Measurements from ENCODE around the gene GPER1. TPM values are rescaled to one million over a fixed set of nuclear protein-coding genes. Genes with fewer than 3 reads are reported as not detected.

Gene GPER1
- polyA plus RNA-seq, 6 donors from 2014 or later = 0.40 to 0.88 (median 0.65) TPM; not detected in 3

DNA sequence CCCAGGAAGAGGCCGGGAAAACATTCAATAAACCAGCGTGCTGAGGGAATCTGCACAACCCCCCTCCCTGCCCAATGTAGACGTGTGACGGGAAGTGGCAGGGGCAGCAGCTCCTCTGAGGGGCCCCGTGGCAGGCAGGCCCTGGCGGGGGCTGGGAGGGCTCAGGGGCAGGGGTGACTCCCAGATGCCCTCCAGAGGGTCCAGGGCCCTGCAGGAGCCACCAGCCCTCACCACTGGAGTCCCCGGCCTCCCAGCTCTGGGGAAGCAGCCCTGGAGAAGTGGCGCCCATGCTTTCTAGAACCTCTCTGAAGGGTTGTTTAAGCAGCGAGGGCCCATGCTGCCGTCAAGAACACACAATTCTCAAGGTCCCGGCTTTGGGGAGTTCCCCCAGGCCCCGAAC lies 8.4 kb upstream of the GPER1 start:
- Mint-ChIP-seq H3K27ac (no peak overlapping the region), H3K36me3 (no peaks in the 10 kb centered on the region), H3K4me1 (peaks cover 4 to 14% (median 4%) of the 10 kb centered on the region in 3 donors), H3K27me3 (peaks cover 0 to 13% (median 0%) of the 10 kb centered on the region in 3 donors), H3K4me3 (no peak overlapping the region), H3K9me3 (no peaks in the 10 kb centered on the region)
- DNase-seq (no peak), ATAC-seq (ENCODE audit: low read depth in 2 of 2) (no peak)

DNA sequence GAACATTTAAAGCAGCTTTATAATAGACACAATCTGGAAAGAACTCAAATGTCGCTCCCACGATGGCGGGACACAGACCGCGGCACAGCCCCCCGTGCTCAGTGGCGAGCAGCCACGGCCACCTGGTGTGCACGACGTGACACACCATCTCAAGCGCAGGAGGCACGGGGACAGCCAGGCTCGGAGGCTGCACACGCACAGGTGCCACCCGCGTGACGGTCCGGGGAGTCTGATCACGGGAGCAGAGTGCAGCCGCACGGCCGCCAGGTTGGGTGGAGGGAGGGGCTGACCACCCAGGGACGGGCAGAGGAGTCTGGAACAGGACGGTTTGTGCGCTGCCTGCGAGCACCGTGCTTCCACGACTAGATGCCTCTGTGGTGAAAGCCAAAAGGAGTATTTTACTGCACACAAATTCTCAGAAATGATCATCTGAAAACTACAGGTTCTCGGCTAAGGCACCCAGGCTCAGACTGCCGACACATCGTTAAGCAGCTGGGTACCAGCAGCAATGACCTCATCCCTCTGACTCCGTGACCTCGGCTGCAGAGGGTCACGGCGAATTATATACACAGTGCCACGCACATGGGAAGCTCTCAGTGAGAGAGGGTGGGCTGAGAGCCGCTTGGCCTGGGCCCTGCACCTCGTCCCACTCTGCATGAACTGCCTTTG lies 7.5 kb upstream of the GPER1 start:
- H3K36me3 Mint-ChIP-seq = no peaks in the 10 kb centered on the region
- DNase-seq = no peak
- peaks cover 8 to 18% (median 12%) of the 10 kb centered on the region in 3 donors for H3K4me1 Mint-ChIP-seq
- H3K27me3 Mint-ChIP-seq = peaks cover 0 to 13% (median 0%) of the 10 kb centered on the region in 3 donors
- H3K9me3 Mint-ChIP-seq = no peaks in the 10 kb centered on the region
- no peak for ATAC-seq (ENCODE audit: low read depth in 2 of 2)
- H3K27ac Mint-ChIP-seq = no peak overlapping the region
- H3K4me3 Mint-ChIP-seq = no peak overlapping the region

DNA sequence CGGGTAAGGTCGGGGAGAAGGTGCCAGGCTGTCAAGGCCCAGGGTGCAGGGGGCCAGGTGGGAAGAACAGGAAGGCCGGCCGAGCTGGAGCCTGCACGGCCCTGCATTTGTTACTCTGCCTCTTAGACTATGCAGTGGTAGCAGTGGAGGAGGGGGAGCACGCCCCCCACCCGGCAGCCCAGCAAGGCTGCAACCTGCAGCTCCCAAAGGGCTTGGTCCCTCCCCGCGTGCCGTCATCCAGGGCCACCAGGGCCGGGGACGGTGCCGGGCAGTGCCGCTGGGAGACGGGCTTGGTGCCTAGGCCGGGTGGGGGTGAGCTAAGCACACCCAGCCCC lies 7.0 kb upstream of the GPER1 start:
- Mint-ChIP-seq H3K27ac (no peak overlapping the region), H3K27me3 (peaks cover 0 to 13% (median 0%) of the 10 kb centered on the region in 3 donors), H3K36me3 (no peaks in the 10 kb centered on the region), H3K4me3 (no peak overlapping the region), H3K4me1 (peaks cover 8 to 18% (median 16%) of the 10 kb centered on the region in 3 donors), H3K9me3 (no peaks in the 10 kb centered on the region)
- ATAC-seq (ENCODE audit: low read depth in 2 of 2) (no peak), DNase-seq (no peak)

DNA sequence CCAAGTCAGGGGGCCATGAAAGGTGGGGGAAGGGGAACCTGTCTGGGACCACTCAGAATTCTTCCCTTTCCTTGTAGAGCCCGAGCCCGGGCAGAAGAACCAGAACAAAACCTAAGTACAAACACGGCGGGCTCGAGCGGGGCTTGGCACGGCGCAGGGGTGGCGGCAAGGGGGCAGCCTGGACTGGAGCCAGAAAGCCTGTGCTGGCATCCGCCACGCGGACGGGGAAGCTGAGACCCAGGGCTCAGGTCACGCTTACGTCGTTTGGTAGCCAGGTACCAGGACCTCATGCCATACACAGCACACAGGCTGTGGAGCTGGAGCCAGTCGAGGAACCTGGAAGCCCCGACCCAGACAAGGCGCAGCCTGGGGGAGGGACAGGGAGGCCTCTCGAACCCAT lies 6.6 kb upstream of the GPER1 start:
- Mint-ChIP-seq H3K9me3 (no peaks in the 10 kb centered on the region), H3K27me3 (peaks cover 0 to 13% (median 0%) of the 10 kb centered on the region in 3 donors), H3K4me3 (no peak overlapping the region), H3K36me3 (no peaks in the 10 kb centered on the region), H3K4me1 (peaks cover 8 to 21% (median 18%) of the 10 kb centered on the region in 3 donors), H3K27ac (no peak overlapping the region)
- DNase-seq = no peak
- ATAC-seq (ENCODE audit: low read depth in 2 of 2) = no peak

DNA sequence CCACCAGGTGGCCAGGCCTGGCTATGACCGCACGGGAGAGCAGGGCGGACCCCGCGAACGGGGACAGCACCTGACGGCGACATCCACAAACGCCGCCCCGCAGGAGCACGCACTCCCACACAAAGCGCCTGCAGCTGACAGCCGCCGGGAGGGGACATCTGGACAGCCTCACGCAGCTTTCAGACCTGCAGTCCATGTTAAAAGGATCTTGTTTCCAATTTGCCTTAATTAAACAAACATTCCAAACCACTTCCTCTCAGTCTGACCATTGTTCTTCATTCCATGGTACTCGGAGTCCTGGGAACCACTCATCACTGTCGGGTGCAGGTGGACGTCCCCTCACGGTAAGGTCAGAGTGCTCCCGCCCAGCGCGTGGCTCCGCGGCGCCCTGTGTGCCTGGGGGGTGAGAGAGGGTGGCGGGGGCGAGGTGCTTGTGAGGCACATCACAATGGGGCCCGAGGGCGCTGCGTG lies 5.9 kb upstream of the GPER1 start:
- Mint-ChIP-seq H3K27me3 (peaks cover 0 to 13% (median 0%) of the 10 kb centered on the region in 3 donors), H3K4me1 (peaks cover 14 to 26% (median 25%) of the 10 kb centered on the region in 3 donors), H3K27ac (no peak overlapping the region), H3K9me3 (no peaks in the 10 kb centered on the region), H3K36me3 (no peaks in the 10 kb centered on the region), H3K4me3 (no peak overlapping the region)
- DNase-seq (no peak), ATAC-seq (ENCODE audit: low read depth in 2 of 2) (no peak)

DNA sequence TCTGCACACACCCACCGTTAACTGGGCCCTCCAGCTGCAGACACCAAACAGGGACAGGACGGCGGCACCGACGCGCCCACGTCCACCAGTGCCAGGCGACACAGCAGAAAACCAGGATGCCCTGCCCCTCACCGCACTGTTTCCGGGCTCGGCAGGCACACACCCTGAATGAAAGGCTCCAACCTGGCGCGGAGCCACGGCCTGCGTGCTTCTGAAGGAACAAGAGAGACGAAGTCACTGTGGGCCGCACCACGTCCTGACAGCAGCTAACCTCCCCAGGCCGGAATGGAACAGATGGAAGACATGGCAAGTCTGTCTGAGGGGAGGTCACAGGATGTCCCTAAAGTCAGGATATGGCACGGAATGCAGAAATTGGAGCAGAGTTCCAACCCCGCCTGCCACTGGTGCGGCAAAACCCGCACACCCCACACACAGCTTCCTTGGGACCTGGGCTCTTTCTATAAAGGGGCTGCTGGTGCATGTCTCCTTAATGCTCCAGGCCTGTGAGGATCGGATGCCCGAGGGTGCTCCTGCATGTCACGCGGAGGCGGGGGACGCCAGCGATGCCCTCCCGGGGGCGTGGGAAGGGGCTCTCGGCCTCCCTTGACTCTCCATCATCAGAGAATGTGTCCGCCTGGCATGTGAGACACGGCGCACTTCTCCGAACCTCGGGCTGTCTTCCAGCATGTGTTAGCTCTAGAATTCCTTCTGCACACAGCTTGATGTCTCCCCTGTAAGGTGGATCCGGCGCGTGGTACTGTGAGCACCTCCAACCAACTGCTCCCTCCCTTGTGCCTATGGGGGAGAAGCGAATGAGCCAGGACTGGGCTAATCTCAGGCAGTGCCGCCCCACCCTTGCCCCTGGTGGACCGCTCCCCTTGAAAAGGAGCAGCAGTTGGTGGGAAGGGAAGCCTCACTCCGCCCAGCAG lies 3.9 kb upstream of the GPER1 start:
- Mint-ChIP-seq H3K4me3 (peak overlapping the region in 1 of 8 donors; percentile 15), H3K27me3 (peaks cover 0 to 7% (median 0%) of the 10 kb centered on the region in 3 donors), H3K4me1 (peaks cover 18 to 34% (median 28%) of the 10 kb centered on the region in 3 donors), H3K27ac (no peak overlapping the region), H3K9me3 (no peaks in the 10 kb centered on the region), H3K36me3 (no peaks in the 10 kb centered on the region)
- DNase-seq (no peak), ATAC-seq (ENCODE audit: low read depth in 2 of 2) (no peak)

DNA sequence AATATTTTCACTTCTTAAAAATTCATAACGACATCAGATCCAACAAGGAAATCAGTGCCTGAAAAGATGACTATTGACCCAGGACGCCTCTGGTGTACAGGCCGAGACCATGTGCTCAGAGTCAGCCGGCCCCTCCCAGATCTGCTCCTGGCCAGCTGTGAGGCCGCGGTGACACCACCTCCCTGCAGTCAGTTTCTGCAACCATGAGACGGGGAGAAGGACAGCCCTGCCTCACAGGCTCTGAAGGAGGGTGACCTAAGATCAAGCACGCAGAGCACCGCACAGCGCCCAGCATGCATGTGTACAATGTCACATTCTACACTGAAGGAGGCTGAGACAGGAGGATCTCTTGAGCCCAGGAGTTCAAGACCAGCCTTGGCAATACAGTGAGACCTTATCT lies 2.6 kb upstream of the GPER1 start:
- Mint-ChIP-seq H3K27me3 (peaks cover 0 to 7% (median 0%) of the 10 kb centered on the region in 3 donors), H3K36me3 (no peaks in the 10 kb centered on the region), H3K9me3 (no peaks in the 10 kb centered on the region), H3K27ac (no peak overlapping the region), H3K4me3 (peak overlapping the region in 1 of 8 donors; percentile 47), H3K4me1 (peaks cover 18 to 34% (median 28%) of the 10 kb centered on the region in 3 donors)
- ATAC-seq (ENCODE audit: low read depth in 2 of 2) (no peak), DNase-seq (no peak)

DNA sequence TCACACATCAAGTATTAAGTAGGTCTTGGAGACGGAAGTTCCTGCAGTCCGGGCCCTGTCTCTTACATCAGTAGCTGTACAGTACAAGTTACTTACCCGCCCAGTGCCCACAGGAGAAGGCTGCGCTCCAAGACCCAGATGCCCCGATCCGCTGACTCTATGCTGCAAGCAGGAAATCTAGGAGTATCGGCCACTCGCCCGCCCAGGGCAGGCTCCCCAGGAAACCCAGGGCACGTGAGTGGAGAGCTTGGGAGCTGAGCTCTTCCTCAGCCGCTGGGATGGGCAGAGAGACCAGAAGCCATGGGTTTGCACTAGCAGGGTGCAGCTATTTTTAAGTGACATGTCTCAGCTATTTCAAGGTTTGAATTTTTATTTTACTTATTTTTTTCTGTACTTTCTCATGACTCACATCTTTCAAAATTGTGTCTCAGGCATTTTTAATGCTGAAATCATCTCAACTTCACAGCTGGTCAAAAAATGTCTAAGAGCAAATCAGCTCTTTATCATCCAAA lies 1.9 kb upstream of the GPER1 start:
- H3K9me3 Mint-ChIP-seq = no peaks in the 10 kb centered on the region
- H3K4me1 Mint-ChIP-seq = peaks cover 18 to 34% (median 28%) of the 10 kb centered on the region in 3 donors
- peaks cover 0 to 7% (median 0%) of the 10 kb centered on the region in 3 donors for H3K27me3 Mint-ChIP-seq
- ATAC-seq (ENCODE audit: low read depth in 2 of 2) = no peak
- peak overlapping the region in 5 of 6 donors; percentile 30 to 87 (median 56) for H3K27ac Mint-ChIP-seq
- H3K4me3 Mint-ChIP-seq = peak overlapping the region in 5 of 8 donors; percentile 65 to 89 (median 83)
- DNase-seq = no peak
- H3K36me3 Mint-ChIP-seq = no peaks in the 10 kb centered on the region

DNA sequence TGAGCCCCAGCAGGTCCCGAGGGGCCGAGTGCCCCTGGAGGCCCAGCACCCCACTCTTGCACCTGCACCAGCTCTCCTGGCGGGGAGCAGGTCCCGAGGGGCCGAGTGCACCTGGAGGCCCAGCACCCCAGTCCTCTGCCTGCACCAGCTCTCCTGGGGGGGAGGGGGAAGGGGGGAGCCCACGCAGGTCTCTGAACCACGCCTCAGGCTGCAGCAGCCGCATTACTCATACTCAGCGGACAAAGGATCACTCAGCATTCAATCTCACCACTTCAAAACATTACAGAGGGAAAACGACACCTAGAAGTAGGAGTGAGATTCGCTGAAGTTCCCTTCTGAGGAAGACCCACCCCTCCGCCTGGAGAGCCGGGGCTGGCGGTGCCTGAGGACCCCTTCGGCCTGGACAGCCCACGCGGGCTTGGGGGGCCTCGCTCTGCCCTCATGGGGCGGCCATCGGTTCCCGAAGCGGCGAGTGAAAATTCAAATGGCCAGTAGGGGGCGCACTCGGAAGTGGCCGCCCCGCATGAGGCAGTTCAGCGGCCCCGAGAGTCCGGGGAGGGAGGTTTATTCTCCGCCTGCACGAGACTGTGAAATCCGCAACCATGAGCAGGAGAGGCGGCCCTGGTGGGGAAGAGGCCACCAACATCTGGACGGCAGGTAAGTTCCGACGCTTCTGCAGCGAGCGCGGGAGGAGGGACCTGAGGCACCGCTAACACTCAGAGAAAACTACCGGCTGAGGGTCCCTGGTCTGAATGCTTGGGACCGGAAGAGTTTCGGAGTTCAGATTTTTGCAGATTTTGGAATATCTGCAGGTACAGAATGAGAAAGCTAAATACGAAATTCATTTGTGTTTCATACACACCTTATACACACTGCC lies 1.1 kb upstream of the GPER1 start:
- H3K36me3 Mint-ChIP-seq = peaks cover 0 to 3% of the 10 kb centered on the region in 2 donors
- peaks cover 19 to 34% (median 28%) of the 10 kb centered on the region in 3 donors for H3K4me1 Mint-ChIP-seq
- peak; percentile 81 to 87 for ATAC-seq (ENCODE audit: low read depth in 2 of 2)
- no peaks in the 10 kb centered on the region for H3K9me3 Mint-ChIP-seq
- peak; percentile 77 for DNase-seq
- peaks cover 0 to 7% (median 0%) of the 10 kb centered on the region in 3 donors for H3K27me3 Mint-ChIP-seq
- peak overlapping the region; percentile 59 to 89 (median 84) for H3K4me3 Mint-ChIP-seq
- H3K27ac Mint-ChIP-seq = peak overlapping the region in 5 of 6 donors; percentile 80 to 90 (median 87)

DNA sequence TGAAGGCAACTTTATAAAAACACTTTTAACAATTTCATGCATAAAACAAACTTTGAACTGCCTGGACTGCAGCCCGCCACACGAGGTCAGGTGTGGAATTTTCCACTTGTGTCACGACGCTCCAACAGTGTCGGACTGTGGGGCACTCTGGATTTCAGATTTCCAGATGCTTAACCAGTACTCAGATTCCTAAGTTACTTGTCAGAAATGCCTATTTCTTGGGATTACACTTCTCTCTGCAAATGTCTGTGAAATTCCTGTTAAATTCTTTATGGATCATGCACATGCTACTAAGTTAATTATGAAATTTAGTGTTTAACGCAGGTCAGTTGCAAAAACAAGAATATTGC lies 473 bp upstream of the GPER1 start:
- Mint-ChIP-seq H3K36me3 (peaks cover 0 to 9% of the 10 kb centered on the region in 2 donors), H3K27me3 (peaks cover 0 to 4% (median 0%) of the 10 kb centered on the region in 3 donors), H3K9me3 (no peaks in the 10 kb centered on the region), H3K4me1 (peaks cover 22 to 34% (median 23%) of the 10 kb centered on the region in 3 donors), H3K27ac (peak overlapping the region; percentile 19 to 90 (median 82)), H3K4me3 (peak overlapping the region; percentile 59 to 89 (median 84))
- DNase-seq (no peak), ATAC-seq (ENCODE audit: low read depth in 2 of 2) (no peak)

DNA sequence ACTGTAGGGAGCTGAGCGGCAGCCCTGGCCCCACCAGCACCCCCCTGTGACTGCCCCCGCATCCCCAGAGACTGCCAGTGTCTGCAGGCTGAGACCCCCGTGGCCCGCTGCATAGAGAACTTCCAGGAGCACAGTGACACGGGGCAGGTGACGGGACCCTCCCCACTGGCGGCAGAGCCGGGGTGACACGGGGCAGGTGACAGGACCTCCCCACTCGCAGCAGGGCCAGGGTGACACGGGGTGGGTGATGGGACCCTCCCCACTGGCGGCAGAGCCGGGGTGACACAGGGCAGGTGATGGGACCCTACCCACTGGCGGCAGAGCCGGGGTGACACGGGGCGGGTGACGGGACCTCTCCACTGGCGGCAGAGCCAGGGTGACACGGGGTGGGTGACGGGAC lies 2.3 kb downstream of the GPER1 start:
- Mint-ChIP-seq H3K27me3 (no peaks in the 10 kb centered on the region), H3K4me3 (no peak overlapping the region), H3K27ac (no peak overlapping the region), H3K36me3 (peaks cover 0 to 14% of the 10 kb centered on the region in 2 donors), H3K4me1 (peaks cover 10 to 23% (median 16%) of the 10 kb centered on the region in 3 donors), H3K9me3 (no peaks in the 10 kb centered on the region)
- DNase-seq = no peak
- ATAC-seq (ENCODE audit: low read depth in 2 of 2) = no peak

DNA sequence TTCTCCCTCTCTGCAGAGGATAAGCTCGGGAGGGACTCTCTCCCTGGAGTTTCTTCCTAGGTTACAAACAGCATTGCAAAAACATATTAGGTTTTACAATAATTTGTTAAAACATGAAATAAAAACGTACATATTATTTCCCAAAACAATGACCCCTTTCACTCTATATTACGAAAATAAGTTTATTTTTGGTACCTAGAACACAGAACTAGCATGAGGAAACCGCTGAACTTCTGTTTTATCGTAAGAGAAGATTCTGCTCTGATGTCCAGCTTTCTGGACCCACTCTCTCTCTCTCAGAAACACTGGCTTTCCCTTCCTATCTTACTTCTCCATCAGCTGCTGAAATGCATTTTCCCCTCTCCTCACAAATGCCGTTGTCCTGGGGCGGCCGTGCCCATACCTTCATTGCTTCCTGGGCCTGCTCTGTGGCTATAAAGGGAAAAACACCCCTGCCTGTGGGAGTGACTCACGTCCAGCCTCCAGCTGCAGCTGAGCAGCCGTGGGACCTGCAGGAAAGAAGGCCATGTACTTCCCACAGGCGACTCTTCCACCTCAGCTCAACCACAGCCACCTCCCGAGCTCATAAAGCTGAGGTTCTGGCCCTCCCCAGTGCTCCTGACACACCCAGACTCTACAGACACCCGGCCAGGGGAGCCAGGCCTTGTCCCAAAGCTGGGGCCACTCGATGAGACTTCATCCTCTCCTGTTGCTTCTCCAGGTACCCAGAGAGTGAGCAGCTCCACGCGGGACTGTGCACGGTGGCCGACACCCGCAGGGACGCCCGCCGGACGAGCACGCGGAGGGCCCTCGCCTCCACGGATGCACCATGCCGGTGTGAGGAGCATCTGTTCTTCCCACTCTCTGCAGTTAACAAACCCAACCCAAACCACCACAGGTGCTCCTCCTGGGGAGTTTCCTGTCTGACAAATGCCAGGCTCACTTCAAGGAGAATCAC lies 3.1 kb downstream of the GPER1 start:
- no peak overlapping the region for H3K4me3 Mint-ChIP-seq
- H3K27ac Mint-ChIP-seq = no peak overlapping the region
- ATAC-seq (ENCODE audit: low read depth in 2 of 2) (no peak), DNase-seq (no peak)
- peaks cover 0 to 14% of the 10 kb centered on the region in 2 donors for H3K36me3 Mint-ChIP-seq
- H3K27me3 Mint-ChIP-seq = no peaks in the 10 kb centered on the region
- no peaks in the 10 kb centered on the region for H3K9me3 Mint-ChIP-seq
- peaks cover 10 to 17% (median 16%) of the 10 kb centered on the region in 3 donors for H3K4me1 Mint-ChIP-seq

Measured in naive B cell (primary cell).